ENCODE results near the gene HEBP2.

HEBP2 gene

GRCh38 chr6:138397128-138398122, 6.6 kb upstream of the HEBP2 start:
- DNase-seq: no peak

- DNase-seq: no peak
Measured at GRCh38 chr6:138400326-138400725, 3.7 kb upstream of the HEBP2 start.

- DNase-seq: no peak
Measured at GRCh38 chr6:138401960-138402837, 1.8 kb upstream of the HEBP2 start.

GRCh38 chr6:138402838-138403187, 1.2 kb upstream of the HEBP2 start:
- no peak for DNase-seq

GRCh38 chr6:138403324-138403800, 661 bp upstream of the HEBP2 start:
- DNase-seq: peak; percentile 37

GRCh38 chr6:138404666-138405337, 779 bp downstream of the HEBP2 start:
- no peak for DNase-seq

GRCh38 chr6:138405816-138406413, 1.9 kb downstream of the HEBP2 start:
- no peak for DNase-seq

- DNase-seq: no peak
Measured at GRCh38 chr6:138406443-138406842, 2.4 kb downstream of the HEBP2 start.

GRCh38 chr6:138410048-138410735, 6.2 kb downstream of the HEBP2 start:
- DNase-seq: no peak

- DNase-seq: no peak
Measured at GRCh38 chr6:138410972-138411880, 7.2 kb downstream of the HEBP2 start.

- DNase-seq: no peak
Measured at GRCh38 chr6:138415125-138415524, 11.1 kb downstream of the HEBP2 start.

GRCh38 chr6:138416206-138416605, 12.2 kb downstream of the HEBP2 start:
- no peak for DNase-seq

GRCh38 chr6:138417493-138418117, 13.6 kb downstream of the HEBP2 start:
- no peak for DNase-seq

- DNase-seq: no peak
Measured at GRCh38 chr6:138418118-138418742, 14.2 kb downstream of the HEBP2 start.

- DNase-seq: no peak
Measured at GRCh38 chr6:138419766-138420165, 15.7 kb downstream of the HEBP2 start.

- DNase-seq: no peak
Measured at GRCh38 chr6:138420356-138420755, 16.3 kb downstream of the HEBP2 start.

GRCh38 chr6:138421089-138421488, 17.1 kb downstream of the HEBP2 start:
- no peak for DNase-seq

- DNase-seq: no peak
Measured at GRCh38 chr6:138421608-138422007, 17.6 kb downstream of the HEBP2 start.

- no peak for DNase-seq
Measured at GRCh38 chr6:138422861-138423260, 18.8 kb downstream of the HEBP2 start.
